ENCODE measurements around the gene KIF17. TPM values are rescaled to one million over a fixed set of nuclear protein-coding genes. Genes with fewer than 3 reads are reported as not detected.

Gene KIF17
- total RNA-seq, 2 experiments from 2014 or later = not detected

Other genes starting within 250 kb of the KIF17 start
- under 1 TPM; 0.37 to 0.45 TPM for gene CAMK2N1, start 231.8 kb downstream of the KIF17 start, total RNA-seq
- 10 to 100 TPM; 17.4 to 20.1 TPM for gene MUL1, start 209.9 kb downstream of the KIF17 start, total RNA-seq
- gene FAM43B, start 165.4 kb downstream of the KIF17 start, total RNA-seq = not detected
- not detected for gene CDA, start 128.9 kb downstream of the KIF17 start, total RNA-seq
- 1 to 10 TPM; 3.1 to 4.1 TPM for gene PINK1, start 84.5 kb downstream of the KIF17 start, total RNA-seq
- gene DDOST, start 56.6 kb downstream of the KIF17 start, total RNA-seq = 100 to 1,000 TPM; 145 to 152 TPM
- not detected for gene SH2D5, start 14.7 kb upstream of the KIF17 start, total RNA-seq
- gene HP1BP3, start 69.3 kb upstream of the KIF17 start, total RNA-seq = 100 to 1,000 TPM; 369 to 407 TPM